Measurements from ENCODE around the gene PRKCA.

PRKCA gene

GRCh38 chr17:66633317-66633965 is 331.0 kb downstream of the PRKCA start:
- H3K4me1 Mint-ChIP-seq: peaks cover 71% of the 10 kb centered on the region
- peak overlapping the region; percentile 1 for H3K4me3 Mint-ChIP-seq
- H3K27ac Mint-ChIP-seq: peak overlapping the region; percentile 61

GRCh38 chr17:66634193-66634592 is 331.8 kb downstream of the PRKCA start:
- Mint-ChIP-seq H3K9me3 (no peaks in the 10 kb centered on the region), H3K27me3 (no peaks in the 10 kb centered on the region), H3K4me1 (peaks cover 66% of the 10 kb centered on the region), H3K4me3 (no peak overlapping the region), H3K36me3 (peaks cover 7% of the 10 kb centered on the region), H3K27ac (peak overlapping the region; percentile 31)

More at GRCh38 chr17:66633317-66633965, 331.0 kb downstream of the PRKCA start:
- no peaks in the 10 kb centered on the region for H3K9me3 Mint-ChIP-seq
- H3K27me3 Mint-ChIP-seq: no peaks in the 10 kb centered on the region
- H3K36me3 Mint-ChIP-seq: peaks cover 7% of the 10 kb centered on the region

- Mint-ChIP-seq H3K4me3 (peak overlapping the region; percentile 45), H3K9me3 (no peaks in the 10 kb centered on the region), H3K4me1 (peaks cover 56% of the 10 kb centered on the region), H3K27ac (peak overlapping the region; percentile 79), H3K36me3 (peaks cover 7% of the 10 kb centered on the region), H3K27me3 (no peaks in the 10 kb centered on the region)
Observed at GRCh38 chr17:66635386-66636045, 333.1 kb downstream of the PRKCA start.

- Mint-ChIP-seq H3K4me3 (peak overlapping the region; percentile 45), H3K36me3 (peaks cover 7% of the 10 kb centered on the region), H3K27ac (peak overlapping the region; percentile 79)
Observed at GRCh38 chr17:66636111-66636510, 333.7 kb downstream of the PRKCA start.

GRCh38 chr17:66637491-66637890 is 335.1 kb downstream of the PRKCA start:
- Mint-ChIP-seq H3K36me3 (peaks cover 11% of the 10 kb centered on the region), H3K4me1 (peaks cover 43% of the 10 kb centered on the region), H3K9me3 (no peaks in the 10 kb centered on the region), H3K4me3 (no peak overlapping the region), H3K27me3 (no peaks in the 10 kb centered on the region), H3K27ac (no peak overlapping the region)

More at GRCh38 chr17:66636111-66636510, 333.7 kb downstream of the PRKCA start:
- Mint-ChIP-seq H3K4me1 (peaks cover 53% of the 10 kb centered on the region), H3K9me3 (no peaks in the 10 kb centered on the region), H3K27me3 (no peaks in the 10 kb centered on the region)

DNA sequence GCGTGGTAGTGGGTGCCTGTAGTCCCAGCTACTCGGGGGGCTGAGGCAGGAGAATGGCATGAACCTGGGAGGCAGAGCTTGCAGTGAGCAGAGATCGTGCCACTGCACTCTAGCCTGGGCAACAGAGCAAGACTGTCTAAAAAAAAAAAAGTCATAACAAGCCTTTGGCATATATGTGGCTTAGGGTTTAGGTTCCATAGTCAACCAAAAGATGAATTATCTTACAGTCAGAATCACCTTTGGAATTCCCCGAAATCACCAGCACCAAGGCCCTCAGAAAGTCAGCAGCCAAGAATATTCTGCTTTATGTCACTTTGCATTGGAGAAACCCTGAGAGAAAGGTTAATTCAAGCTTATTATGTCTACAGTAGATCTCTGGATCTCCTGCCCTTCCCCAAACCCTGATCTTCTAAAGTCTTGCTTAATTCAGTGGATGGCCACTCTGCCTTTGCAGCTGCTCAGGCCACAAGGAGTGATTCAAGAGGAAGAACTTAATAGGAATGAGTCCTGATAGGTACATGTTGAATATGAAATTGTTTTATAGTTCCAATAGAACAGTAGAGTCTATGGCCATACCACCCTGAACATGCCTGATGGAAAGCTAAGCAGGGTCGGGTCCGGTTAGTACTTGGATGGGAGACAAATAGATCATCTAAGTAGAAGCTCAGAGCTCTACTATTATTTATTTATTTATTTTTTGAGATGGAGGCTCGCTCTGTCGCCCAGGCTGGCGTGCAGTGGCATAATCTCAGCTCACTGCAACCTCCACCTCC is 336.5 kb downstream of the PRKCA start:
- H3K27ac Mint-ChIP-seq: peak overlapping the region; percentile 30
- no peaks in the 10 kb centered on the region for H3K9me3 Mint-ChIP-seq
- H3K27me3 Mint-ChIP-seq: no peaks in the 10 kb centered on the region
- peaks cover 33% of the 10 kb centered on the region for H3K4me1 Mint-ChIP-seq
- H3K4me3 Mint-ChIP-seq: no peak overlapping the region
- H3K36me3 Mint-ChIP-seq: peaks cover 16% of the 10 kb centered on the region

DNA sequence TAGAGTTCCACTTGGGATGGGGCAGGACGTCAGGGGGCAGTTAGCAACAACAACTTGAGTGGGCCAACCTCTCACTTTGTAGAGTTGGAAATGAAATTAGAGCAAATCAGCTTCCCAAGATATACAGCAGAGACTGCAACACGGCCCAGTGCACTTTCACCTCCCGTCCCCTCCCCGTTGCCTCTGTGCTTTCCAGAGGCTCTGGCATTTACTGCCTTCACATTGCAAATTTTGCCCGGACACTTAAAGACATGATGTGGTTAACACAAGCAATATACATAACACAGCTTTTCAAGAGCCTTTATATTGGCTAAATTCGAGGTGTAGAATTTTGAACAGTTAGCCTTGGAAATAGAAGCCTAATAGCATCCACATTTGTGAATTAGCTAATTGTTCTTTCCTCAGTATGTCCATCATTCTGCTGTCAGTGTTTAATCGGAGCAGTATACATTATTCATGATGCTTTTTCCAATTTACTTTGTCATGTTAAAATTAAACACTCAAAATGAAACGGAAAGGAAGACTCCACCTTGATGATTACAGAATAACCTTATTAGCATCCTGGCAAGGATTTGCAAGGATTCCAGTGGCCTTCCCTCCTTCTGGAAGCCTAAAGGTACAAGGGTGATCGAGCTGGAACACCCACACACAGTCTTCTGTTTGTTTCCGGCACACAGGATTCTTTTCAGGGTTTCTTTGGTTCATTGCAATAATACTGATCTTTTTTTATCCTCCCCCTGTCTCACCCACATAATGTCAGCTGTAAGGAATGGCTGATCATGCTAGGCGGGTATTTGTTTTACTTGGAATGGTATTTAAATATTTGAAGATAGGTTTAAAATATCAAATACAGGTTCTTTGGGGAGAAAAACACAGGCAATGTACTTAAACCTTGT is 341.6 kb downstream of the PRKCA start:
- no peaks in the 10 kb centered on the region for H3K9me3 Mint-ChIP-seq
- no peaks in the 10 kb centered on the region for H3K27me3 Mint-ChIP-seq
- H3K4me1 Mint-ChIP-seq: peaks cover 16% of the 10 kb centered on the region
- no peak overlapping the region for H3K4me3 Mint-ChIP-seq
- H3K27ac Mint-ChIP-seq: peak overlapping the region; percentile 30
- H3K36me3 Mint-ChIP-seq: peaks cover 20% of the 10 kb centered on the region

DNA sequence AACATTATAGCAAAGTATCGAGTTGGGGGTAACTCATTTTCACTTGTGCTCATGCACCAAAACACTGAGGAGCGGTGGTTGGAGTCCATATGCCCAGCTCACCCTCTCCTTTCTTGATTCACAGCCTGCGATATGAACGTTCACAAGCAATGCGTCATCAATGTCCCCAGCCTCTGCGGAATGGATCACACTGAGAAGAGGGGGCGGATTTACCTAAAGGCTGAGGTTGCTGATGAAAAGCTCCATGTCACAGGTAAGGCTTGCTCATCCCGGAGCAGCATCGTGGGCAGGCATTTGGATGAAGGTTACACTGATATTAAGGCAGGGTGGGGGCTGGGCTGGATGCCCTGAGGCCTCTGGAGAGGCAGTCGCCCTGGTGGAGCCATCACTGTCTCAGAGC is 342.8 kb downstream of the PRKCA start:
- H3K9me3 Mint-ChIP-seq: no peaks in the 10 kb centered on the region
- H3K4me3 Mint-ChIP-seq: no peak overlapping the region
- H3K27ac Mint-ChIP-seq: no peak overlapping the region
- H3K27me3 Mint-ChIP-seq: no peaks in the 10 kb centered on the region
- H3K4me1 Mint-ChIP-seq: peaks cover 28% of the 10 kb centered on the region
- H3K36me3 Mint-ChIP-seq: peaks cover 29% of the 10 kb centered on the region

GRCh38 chr17:66647391-66647983 is 345.1 kb downstream of the PRKCA start:
- Mint-ChIP-seq H3K9me3 (no peaks in the 10 kb centered on the region), H3K4me1 (peaks cover 44% of the 10 kb centered on the region), H3K36me3 (peaks cover 34% of the 10 kb centered on the region), H3K4me3 (no peak overlapping the region), H3K27me3 (no peaks in the 10 kb centered on the region), H3K27ac (no peak overlapping the region)

DNA sequence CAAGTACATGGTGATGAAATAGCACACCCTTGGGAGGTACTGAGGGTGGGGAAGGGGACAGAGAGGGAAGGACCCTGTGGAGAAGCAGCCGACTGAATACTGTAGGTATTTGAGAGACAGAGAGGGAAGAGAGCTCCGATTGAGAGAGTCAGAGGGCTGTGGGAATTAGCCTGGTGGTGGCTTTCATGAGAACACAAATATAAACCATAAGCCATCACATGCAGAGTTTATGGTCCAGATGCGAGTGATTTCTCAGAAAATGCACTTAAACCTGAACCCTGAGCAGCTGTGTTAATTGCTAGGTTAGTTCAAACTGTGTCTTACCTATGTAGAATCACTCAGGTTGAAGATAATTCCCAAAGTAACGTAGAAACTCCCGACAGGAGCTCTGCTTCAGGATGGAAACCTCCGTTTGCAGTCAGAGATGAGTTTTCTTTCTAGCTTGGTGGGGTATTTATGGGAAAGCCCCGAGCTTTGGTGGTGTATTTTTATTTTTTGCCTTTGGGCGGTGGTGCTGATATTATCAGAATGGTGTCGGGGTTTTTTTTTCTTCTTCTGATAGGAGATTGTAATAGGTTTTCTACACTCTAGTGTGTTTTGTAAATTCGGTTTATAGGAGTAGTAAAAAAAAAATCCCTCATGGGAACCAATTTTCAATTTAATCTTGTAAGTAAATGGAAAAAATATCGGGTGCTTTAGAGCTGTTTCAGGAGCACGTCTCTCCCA is 347.6 kb downstream of the PRKCA start:
- H3K9me3 Mint-ChIP-seq: no peaks in the 10 kb centered on the region
- peaks cover 54% of the 10 kb centered on the region for H3K4me1 Mint-ChIP-seq
- H3K4me3 Mint-ChIP-seq: peak overlapping the region; percentile 57
- H3K27ac Mint-ChIP-seq: peak overlapping the region; percentile 68
- H3K27me3 Mint-ChIP-seq: no peaks in the 10 kb centered on the region
- H3K36me3 Mint-ChIP-seq: peaks cover 37% of the 10 kb centered on the region

DNA sequence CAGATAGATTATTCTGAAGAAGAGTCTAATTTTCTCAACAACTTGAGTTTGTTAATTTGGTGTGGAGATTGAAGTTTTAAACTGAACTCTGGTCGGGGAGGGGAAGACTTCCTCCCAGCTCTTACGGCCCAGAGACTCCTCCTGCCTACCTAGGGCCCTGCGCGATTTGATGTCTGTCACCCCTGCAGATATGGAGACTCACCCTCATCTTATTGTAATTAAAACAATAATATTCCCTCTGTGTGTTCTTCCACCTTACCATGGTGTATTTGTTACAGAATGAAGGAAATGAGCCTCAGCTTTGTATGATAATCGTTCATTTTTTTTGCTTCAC is 348.1 kb downstream of the PRKCA start:
- H3K27ac Mint-ChIP-seq: no peak overlapping the region
- peaks cover 42% of the 10 kb centered on the region for H3K36me3 Mint-ChIP-seq
- H3K4me1 Mint-ChIP-seq: peaks cover 59% of the 10 kb centered on the region
- H3K27me3 Mint-ChIP-seq: no peaks in the 10 kb centered on the region
- peaks cover 5% of the 10 kb centered on the region for H3K9me3 Mint-ChIP-seq
- no peak overlapping the region for H3K4me3 Mint-ChIP-seq

- peaks cover 81% of the 10 kb centered on the region for H3K4me1 Mint-ChIP-seq
- H3K36me3 Mint-ChIP-seq: peaks cover 55% of the 10 kb centered on the region
- peaks cover 13% of the 10 kb centered on the region for H3K9me3 Mint-ChIP-seq
- no peaks in the 10 kb centered on the region for H3K27me3 Mint-ChIP-seq
- H3K27ac Mint-ChIP-seq: peak overlapping the region; percentile 51
- H3K4me3 Mint-ChIP-seq: no peak overlapping the region
Observed at GRCh38 chr17:66652840-66653507, 350.6 kb downstream of the PRKCA start.

GRCh38 chr17:66654106-66654740 is 351.8 kb downstream of the PRKCA start:
- H3K36me3 Mint-ChIP-seq: peaks cover 58% of the 10 kb centered on the region

More at GRCh38 chr17:66654106-66654740, 351.8 kb downstream of the PRKCA start:
- H3K27ac Mint-ChIP-seq: no peak overlapping the region
- H3K4me3 Mint-ChIP-seq: no peak overlapping the region
- H3K4me1 Mint-ChIP-seq: peaks cover 82% of the 10 kb centered on the region
- H3K9me3 Mint-ChIP-seq: peaks cover 13% of the 10 kb centered on the region
- no peaks in the 10 kb centered on the region for H3K27me3 Mint-ChIP-seq

All from activated naive CD4-positive, alpha-beta T cell treated with anti-CD3 and anti-CD28 coated beads, Interleukin-2, amount 50 U/mL, for 24 hours (primary cell).